CD4-positive, CD25-positive, alpha-beta regulatory T cell (primary cell): ENCODE measurements around the gene MRPL18. TPM values are rescaled to one million over a fixed set of nuclear protein-coding genes. Genes with fewer than 3 reads are reported as not detected.

ENCODE experiments used
- ATAC-seq, 2 donors: fragments of 150-1000 bp; cut with Tn5 transposase; one replicate each; pipeline ENCODE4 v1.10.0; 2021; ENCODE audit warnings: low read depth in 2 of 2, moderate number of reproducible peaks in 2 of 2, moderate library complexity in 1 of 2
- DNase-seq, 3 donors: peaks; one replicate each; pipeline versions ENCODE4 v3.0.0 to v3.0.0-alpha.2; 2012 to 2022; ENCODE audit warnings: mixed read lengths in 1 of 3
- H3K27ac ChIP-seq: one replicate; pipeline ENCODE4 v1.7.0; 2013; ENCODE audit warnings: mild to moderate bottlenecking, low read length; ENCODE audit not compliant: insufficient read depth, poor library complexity, severe bottlenecking
- H3K27me3 ChIP-seq: one replicate; pipeline ENCODE4 v1.7.0; 2013; ENCODE audit warnings: low read length; ENCODE audit not compliant: control insufficient read depth, insufficient read depth
- H3K36me3 ChIP-seq: one replicate; pipeline ENCODE4 v1.7.0; 2013; ENCODE audit warnings: mild to moderate bottlenecking, low read length, moderate library complexity; ENCODE audit not compliant: control insufficient read depth, insufficient read depth
- H3K4me1 ChIP-seq: 2 replicates; pipeline ENCODE4 v1.7.0; 2013; ENCODE audit warnings: mild to moderate bottlenecking, low read length; ENCODE audit not compliant: insufficient read depth, control insufficient read depth, poor library complexity, severe bottlenecking
- H3K4me3 ChIP-seq: one replicate; pipeline ENCODE4 v1.7.0; 2013; ENCODE audit warnings: low read depth, mild to moderate bottlenecking, low read length, moderate library complexity
- H3K9me3 ChIP-seq, 2 experiments: 1 replicate in 1 of 2; 2 replicates in 1 of 2; pipeline ENCODE4 v1.7.0; 2013; ENCODE audit warnings: low read length in 2 of 2, mild to moderate bottlenecking in 1 of 2, moderate library complexity in 1 of 2; ENCODE audit not compliant: control insufficient read depth in 2 of 2
- H3K27ac Mint-ChIP-seq, 3 donors: one replicate each; pipeline ENCODE4 v1.8.0; 2020 to 2022; ENCODE audit warnings: mild to moderate bottlenecking in 3 of 3, mixed read lengths in 3 of 3, moderate library complexity in 2 of 3
- H3K27me3 Mint-ChIP-seq: one replicate; pipeline ENCODE4 v1.8.0; 2022; ENCODE audit warnings: mild to moderate bottlenecking, mixed read lengths
- H3K36me3 Mint-ChIP-seq: one replicate; pipeline ENCODE4 v1.8.0; 2020; ENCODE audit warnings: mixed read lengths
- H3K4me1 Mint-ChIP-seq, 4 donors: one replicate each; pipeline ENCODE4 v1.8.0; 2020 to 2022; ENCODE audit warnings: mixed read lengths in 4 of 4, mild to moderate bottlenecking in 1 of 4
- H3K4me3 Mint-ChIP-seq, 4 donors: one replicate each; pipeline ENCODE4 v1.8.0; 2020 to 2022; ENCODE audit warnings: mild to moderate bottlenecking in 4 of 4, mixed read lengths in 4 of 4, moderate library complexity in 3 of 4
- H3K9me3 Mint-ChIP-seq, 7 donors: one replicate each; pipeline ENCODE4 v1.8.0; 2020 to 2022; ENCODE audit warnings: mixed read lengths in 7 of 7, mild to moderate bottlenecking in 3 of 7, moderate library complexity in 2 of 7
- polyA plus RNA-seq, 4 donors: library from polyadenylated mRNA; unstranded; fragments of 300-500 nt; fragmentation: Illumina TruSeq; gene quantifications; one replicate each; pipeline ENCODE4 v1.2.3, GENCODE V29; 2021
- total RNA-seq: library from RNA; stranded (reverse); gene quantifications from one replicate; pipeline ENCODE4 v1.2.3, GENCODE V29; 2022

MRPL18 gene
- total and polyA plus RNA-seq, 5 donors from 2014 or later = 21.7 to 122 (median 94.5) TPM

GRCh38 chr6:159836718-159837490 is 46.6 kb downstream of the MRPL18 start:
- Histone ChIP-seq H3K4me1 (no peaks in the 10 kb centered on the region), H3K9me3 (no peaks in the 10 kb centered on the region), H3K27ac (no peak overlapping the region), H3K4me3 (no peak overlapping the region), H3K27me3 (no peaks in the 10 kb centered on the region), H3K36me3 (no peaks in the 10 kb centered on the region)
- H3K27ac Mint-ChIP-seq = no peak overlapping the region
- no peaks in the 10 kb centered on the region for H3K36me3 Mint-ChIP-seq
- DNase-seq = no peak
- peaks cover 0 to 1% (median 0%) of the 10 kb centered on the region in 7 donors for H3K9me3 Mint-ChIP-seq
- H3K27me3 Mint-ChIP-seq = peaks cover 9% of the 10 kb centered on the region
- no peak overlapping the region for H3K4me3 Mint-ChIP-seq
- no peak for ATAC-seq
- H3K4me1 Mint-ChIP-seq = peaks cover 0 to 26% (median 6%) of the 10 kb centered on the region in 4 donors

DNA sequence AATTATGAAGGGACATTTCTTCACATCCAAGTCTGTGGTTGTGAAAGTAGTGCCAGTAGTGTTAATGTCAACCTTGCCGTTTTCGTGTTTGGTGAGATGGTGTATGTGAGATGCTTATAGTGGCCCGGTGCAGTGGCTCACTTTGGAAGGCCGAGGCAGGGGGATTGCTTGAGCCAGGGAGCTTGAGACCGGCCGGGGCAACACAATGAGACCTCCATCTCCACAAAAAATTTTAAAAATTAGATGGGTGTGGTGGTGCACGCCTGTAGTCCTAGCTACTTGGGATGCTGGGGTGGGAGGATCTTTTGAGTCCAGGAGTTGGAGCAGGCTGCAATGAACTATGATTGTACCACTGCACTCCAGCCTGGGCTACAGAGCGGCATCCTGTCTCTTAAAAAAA is 47.2 kb downstream of the MRPL18 start:
- H3K4me3 Mint-ChIP-seq = no peak overlapping the region
- no peaks in the 10 kb centered on the region for H3K27me3 ChIP-seq
- no peaks in the 10 kb centered on the region for H3K36me3 Mint-ChIP-seq
- peaks cover 0 to 1% (median 0%) of the 10 kb centered on the region in 7 donors for H3K9me3 Mint-ChIP-seq
- no peak overlapping the region for H3K27ac ChIP-seq
- DNase-seq = no peak
- peaks cover 11% of the 10 kb centered on the region for H3K27me3 Mint-ChIP-seq
- H3K36me3 ChIP-seq = no peaks in the 10 kb centered on the region
- no peak overlapping the region for H3K4me3 ChIP-seq
- H3K4me1 ChIP-seq = no peaks in the 10 kb centered on the region
- no peak for ATAC-seq
- no peak overlapping the region for H3K27ac Mint-ChIP-seq
- H3K9me3 ChIP-seq = no peaks in the 10 kb centered on the region
- peaks cover 0 to 26% (median 6%) of the 10 kb centered on the region in 4 donors for H3K4me1 Mint-ChIP-seq

DNA sequence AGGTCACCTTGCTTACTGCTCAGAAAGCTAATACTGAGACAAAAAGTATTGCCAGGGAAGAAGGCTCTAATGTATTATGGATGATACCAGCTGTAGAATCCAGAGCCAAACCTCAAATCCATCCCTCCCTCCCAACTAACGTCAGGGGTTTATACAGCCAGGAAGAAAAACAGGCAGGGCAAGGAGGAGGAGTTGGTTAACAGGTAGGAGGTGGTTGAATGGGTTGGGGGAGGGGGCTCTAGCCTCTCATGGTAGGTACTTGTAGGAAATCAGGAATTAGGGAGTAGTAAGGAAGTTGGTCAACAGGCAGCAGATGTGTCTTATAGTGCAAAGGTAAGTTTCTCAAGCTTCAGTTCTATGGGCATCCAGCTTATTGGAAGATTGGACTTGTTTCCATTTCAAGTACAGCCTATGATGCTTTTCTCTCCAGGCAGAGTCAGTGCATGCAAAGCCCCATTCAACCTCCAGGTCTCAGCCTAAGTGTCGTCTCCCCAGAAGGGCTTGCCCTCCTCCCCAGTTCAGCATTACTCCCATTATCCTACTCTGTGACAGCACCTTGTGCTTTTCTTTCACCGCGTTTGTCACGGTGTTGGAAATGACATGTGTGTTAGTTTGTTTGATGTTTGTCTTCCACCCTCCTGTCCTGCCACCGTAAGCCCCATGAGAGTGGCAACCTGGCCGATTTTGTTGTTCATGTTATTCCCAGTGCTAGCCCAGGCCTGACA is 47.9 kb downstream of the MRPL18 start:
- Mint-ChIP-seq H3K27me3 (peaks cover 11% of the 10 kb centered on the region), H3K27ac (peak overlapping the region in 2 of 3 donors; percentile 11 to 48), H3K4me3 (no peak overlapping the region), H3K4me1 (peaks cover 0 to 22% (median 6%) of the 10 kb centered on the region in 4 donors), H3K36me3 (no peaks in the 10 kb centered on the region), H3K9me3 (peaks cover 0 to 1% (median 0%) of the 10 kb centered on the region in 7 donors)
- Histone ChIP-seq H3K4me1 (no peaks in the 10 kb centered on the region), H3K36me3 (no peaks in the 10 kb centered on the region), H3K4me3 (no peak overlapping the region), H3K27ac (no peak overlapping the region), H3K27me3 (no peaks in the 10 kb centered on the region), H3K9me3 (no peaks in the 10 kb centered on the region)
- ATAC-seq (no peak), DNase-seq (no peak)

- H3K4me3 Mint-ChIP-seq = no peak overlapping the region
- H3K4me3 ChIP-seq = no peak overlapping the region
Observed at GRCh38 chr6:159842035-159842434, 51.8 kb downstream of the MRPL18 start.

GRCh38 chr6:159844737-159845645 is 54.7 kb downstream of the MRPL18 start:
- Histone ChIP-seq H3K36me3 (no peaks in the 10 kb centered on the region), H3K27me3 (no peaks in the 10 kb centered on the region), H3K9me3 (no peaks in the 10 kb centered on the region), H3K4me3 (no peak overlapping the region), H3K4me1 (no peaks in the 10 kb centered on the region), H3K27ac (no peak overlapping the region)
- Mint-ChIP-seq H3K4me3 (no peak overlapping the region), H3K27me3 (peaks cover 22% of the 10 kb centered on the region), H3K4me1 (no peaks in the 10 kb centered on the region), H3K9me3 (peaks cover 0 to 6% (median 0%) of the 10 kb centered on the region in 7 donors), H3K27ac (no peak overlapping the region), H3K36me3 (no peaks in the 10 kb centered on the region)
- no peak for ATAC-seq
- DNase-seq = no peak

More at GRCh38 chr6:159842035-159842434, 51.8 kb downstream of the MRPL18 start:
- Mint-ChIP-seq H3K9me3 (peaks cover 0 to 1% (median 0%) of the 10 kb centered on the region in 7 donors), H3K27me3 (peaks cover 22% of the 10 kb centered on the region), H3K4me1 (no peaks in the 10 kb centered on the region), H3K36me3 (no peaks in the 10 kb centered on the region), H3K27ac (no peak overlapping the region)
- no peaks in the 10 kb centered on the region for H3K36me3 ChIP-seq
- no peak overlapping the region for H3K27ac ChIP-seq
- H3K9me3 ChIP-seq = no peaks in the 10 kb centered on the region
- no peaks in the 10 kb centered on the region for H3K27me3 ChIP-seq
- no peaks in the 10 kb centered on the region for H3K4me1 ChIP-seq
- no peak for ATAC-seq
- DNase-seq = no peak

Other genes starting within 250 kb of the MRPL18 start
- 187 TPM for gene SOD2, start 97.2 kb upstream of the MRPL18 start, total RNA-seq
- gene SOD2, start 97.2 kb upstream of the MRPL18 start, polyA plus RNA-seq = 100 to 1,000 TPM; 112 to 144 (median 136) TPM
- gene WTAP, start 63.0 kb upstream of the MRPL18 start, total RNA-seq = 177 TPM
- 100 to 1,000 TPM; 145 to 155 (median 150) TPM for gene WTAP, start 63.0 kb upstream of the MRPL18 start, polyA plus RNA-seq
- 29.6 TPM for gene ACAT2, start 28.4 kb upstream of the MRPL18 start, total RNA-seq
- gene ACAT2, start 28.4 kb upstream of the MRPL18 start, polyA plus RNA-seq = 10 to 100 TPM; 40.8 to 66.0 (median 50.2) TPM
- gene TCP1, start 865 bp upstream of the MRPL18 start, total RNA-seq = 205 TPM
- 100 to 1,000 TPM in 2 of 4 donors, 10 to 100 TPM in 2; 83.6 to 121 (median 99.9) TPM for gene TCP1, start 865 bp upstream of the MRPL18 start, polyA plus RNA-seq
- gene PNLDC1, start 9.8 kb downstream of the MRPL18 start, total RNA-seq = not detected
- gene PNLDC1, start 9.8 kb downstream of the MRPL18 start, polyA plus RNA-seq = under 1 TPM in 1 of 4 donors, not detected in 3; 0.21 TPM
- not detected for gene MAS1, start 100.5 kb downstream of the MRPL18 start, total RNA-seq
- not detected for gene MAS1, start 100.5 kb downstream of the MRPL18 start, polyA plus RNA-seq
- gene IGF2R, start 178.6 kb downstream of the MRPL18 start, total RNA-seq = 71.2 TPM
- 10 to 100 TPM in 2 of 4 donors, 1 to 10 TPM in 2; 8.8 to 13.4 (median 9.8) TPM for gene IGF2R, start 178.6 kb downstream of the MRPL18 start, polyA plus RNA-seq